Measurements from ENCODE around the gene RPS24.

DNA sequence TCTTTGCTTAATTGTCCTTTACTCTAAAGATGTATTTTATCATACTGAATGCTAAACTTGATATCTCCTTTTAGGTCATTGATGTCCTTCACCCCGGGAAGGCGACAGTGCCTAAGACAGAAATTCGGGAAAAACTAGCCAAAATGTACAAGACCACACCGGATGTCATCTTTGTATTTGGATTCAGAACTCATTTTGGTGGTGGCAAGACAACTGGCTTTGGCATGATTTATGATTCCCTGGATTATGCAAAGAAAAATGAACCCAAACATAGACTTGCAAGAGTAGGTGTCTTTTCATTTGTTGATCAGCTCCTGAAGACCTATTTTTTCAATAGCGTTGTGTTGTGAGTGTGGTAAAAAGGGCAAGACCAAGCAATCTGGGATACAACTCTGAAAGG is 1.8 kb downstream of the RPS24 start:
- TF ChIP-seq, protein P1, sequence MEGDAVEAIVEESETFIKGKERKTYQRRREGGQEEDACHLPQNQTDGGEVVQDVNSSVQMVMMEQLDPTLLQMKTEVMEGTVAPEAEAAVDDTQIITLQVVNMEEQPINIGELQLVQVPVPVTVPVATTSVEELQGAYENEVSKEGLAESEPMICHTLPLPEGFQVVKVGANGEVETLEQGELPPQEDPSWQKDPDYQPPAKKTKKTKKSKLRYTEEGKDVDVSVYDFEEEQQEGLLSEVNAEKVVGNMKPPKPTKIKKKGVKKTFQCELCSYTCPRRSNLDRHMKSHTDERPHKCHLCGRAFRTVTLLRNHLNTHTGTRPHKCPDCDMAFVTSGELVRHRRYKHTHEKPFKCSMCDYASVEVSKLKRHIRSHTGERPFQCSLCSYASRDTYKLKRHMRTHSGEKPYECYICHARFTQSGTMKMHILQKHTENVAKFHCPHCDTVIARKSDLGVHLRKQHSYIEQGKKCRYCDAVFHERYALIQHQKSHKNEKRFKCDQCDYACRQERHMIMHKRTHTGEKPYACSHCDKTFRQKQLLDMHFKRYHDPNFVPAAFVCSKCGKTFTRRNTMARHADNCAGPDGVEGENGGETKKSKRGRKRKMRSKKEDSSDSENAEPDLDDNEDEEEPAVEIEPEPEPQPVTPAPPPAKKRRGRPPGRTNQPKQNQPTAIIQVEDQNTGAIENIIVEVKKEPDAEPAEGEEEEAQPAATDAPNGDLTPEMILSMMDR (IDR thresholded peaks at IDR 0.05; ENCODE audit: insufficient read depth, low read length, poor library complexity, severe bottlenecking), result no peak
- no peak for TF ChIP-seq EZH2phosphoT487 (conservative IDR thresholded peaks at IDR 0.05; ENCODE audit: low read length)
